HK-2 (cell line): ENCODE data around the gene OR2AT4.
"Not testable (repeated sequence)": the region's sequence is repeated elsewhere in the genome, so short reads cannot be mapped to it uniquely, and the experiment has no call there.

Experiments used
- DNase-seq: peaks from one replicate; pipeline ENCODE4 v3.0.0-alpha.2; 2018; ENCODE audit not compliant: unreplicated experiment

OR2AT4 gene

DNA sequence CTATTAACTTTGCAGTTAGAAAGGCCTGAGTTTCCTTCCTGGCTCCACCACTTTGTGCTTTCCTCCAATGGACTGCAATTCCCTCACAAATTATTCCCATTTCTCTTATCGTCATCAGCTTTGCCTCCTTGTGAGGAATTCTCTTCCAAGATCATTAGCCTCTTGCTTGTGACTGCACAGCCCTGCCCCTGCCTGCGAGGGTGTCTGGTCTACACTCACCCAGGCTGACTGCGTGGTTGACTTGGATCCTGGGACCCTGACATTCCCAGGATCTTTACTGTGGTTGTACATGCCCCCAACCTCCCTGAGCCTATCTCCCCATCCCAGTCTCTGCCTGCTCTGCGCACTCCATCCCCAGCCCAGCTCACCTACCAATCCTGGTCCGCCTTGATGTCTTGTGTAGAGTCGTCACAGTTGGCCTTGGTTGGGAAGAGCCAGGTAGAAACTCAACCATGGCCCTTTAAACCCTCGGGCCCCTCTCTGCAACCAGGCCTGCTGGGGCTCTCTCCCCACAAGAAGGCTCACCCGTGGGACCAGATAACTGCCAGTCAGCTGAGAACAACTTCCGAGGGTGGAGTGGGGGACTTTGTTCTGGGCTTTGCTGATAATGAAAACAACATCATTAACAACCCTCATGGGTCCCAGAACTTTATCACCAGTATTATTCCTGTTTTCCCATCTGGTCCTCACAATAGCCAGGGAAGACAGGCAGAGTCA, at the start of gene OR2AT4:
Gene OR2AT4 (minus strand): TSS at position 421 of the 717 bp plus-strand sequence.
- no peak for DNase-seq

- no peak for DNase-seq
Observed at GRCh38 chr11:75145972-75146519, 49.4 kb upstream of the OR2AT4 start.

DNA sequence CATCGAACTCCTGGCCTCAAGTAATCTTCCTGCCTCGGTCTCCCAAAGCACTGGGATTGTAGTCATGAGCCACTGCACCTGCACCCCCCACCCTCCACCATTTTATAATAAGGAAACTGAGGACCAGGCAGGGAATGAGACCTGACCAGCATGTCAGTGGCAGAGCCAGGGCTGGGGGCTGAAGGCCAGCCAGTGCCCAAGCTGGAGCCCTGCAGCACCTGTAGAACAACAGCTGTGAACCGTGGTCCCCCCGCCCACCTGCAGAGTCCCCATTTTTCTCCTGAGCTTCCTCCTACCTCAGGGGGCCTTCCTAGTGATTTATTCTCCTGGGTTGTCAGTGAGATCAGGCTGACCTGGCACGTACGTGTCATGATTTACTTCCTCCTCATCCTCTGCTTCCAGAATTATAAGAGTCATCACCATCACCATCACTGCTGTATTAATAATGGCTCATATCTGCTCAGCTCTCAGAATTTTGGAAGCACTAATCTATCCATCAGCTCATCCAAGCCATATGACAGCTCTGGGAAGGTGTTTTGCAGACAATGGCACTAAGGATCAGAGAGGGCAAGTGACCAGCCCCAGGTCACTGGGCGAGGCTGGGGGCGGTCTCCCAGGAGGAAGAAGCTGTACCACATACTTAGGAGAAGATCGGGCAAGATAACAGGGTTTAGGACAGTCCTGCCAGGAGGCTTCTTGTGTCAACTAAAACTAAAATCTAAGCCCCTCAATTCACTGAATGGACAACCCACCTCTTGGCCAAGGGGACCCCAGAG, 48.7 kb upstream of the OR2AT4 start:
- no peak for DNase-seq

DNA sequence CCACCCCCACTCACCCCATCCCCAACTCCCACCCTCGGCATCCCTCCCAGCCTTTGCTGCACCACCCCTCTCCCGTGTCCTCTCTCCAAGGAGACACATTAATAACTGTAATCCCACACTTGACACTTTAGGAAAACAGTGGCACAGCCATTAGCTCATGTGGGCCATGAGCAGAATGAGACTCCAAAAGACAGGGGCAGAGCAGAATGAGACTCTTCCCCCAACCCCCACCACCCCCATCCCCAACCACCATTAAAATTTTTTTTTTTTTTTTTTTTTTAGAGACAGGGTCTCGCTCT, 48.0 kb upstream of the OR2AT4 start:
- DNase-seq = no peak

GRCh38 chr11:75143420-75143731, 46.7 kb upstream of the OR2AT4 start:
- no peak for DNase-seq

DNA sequence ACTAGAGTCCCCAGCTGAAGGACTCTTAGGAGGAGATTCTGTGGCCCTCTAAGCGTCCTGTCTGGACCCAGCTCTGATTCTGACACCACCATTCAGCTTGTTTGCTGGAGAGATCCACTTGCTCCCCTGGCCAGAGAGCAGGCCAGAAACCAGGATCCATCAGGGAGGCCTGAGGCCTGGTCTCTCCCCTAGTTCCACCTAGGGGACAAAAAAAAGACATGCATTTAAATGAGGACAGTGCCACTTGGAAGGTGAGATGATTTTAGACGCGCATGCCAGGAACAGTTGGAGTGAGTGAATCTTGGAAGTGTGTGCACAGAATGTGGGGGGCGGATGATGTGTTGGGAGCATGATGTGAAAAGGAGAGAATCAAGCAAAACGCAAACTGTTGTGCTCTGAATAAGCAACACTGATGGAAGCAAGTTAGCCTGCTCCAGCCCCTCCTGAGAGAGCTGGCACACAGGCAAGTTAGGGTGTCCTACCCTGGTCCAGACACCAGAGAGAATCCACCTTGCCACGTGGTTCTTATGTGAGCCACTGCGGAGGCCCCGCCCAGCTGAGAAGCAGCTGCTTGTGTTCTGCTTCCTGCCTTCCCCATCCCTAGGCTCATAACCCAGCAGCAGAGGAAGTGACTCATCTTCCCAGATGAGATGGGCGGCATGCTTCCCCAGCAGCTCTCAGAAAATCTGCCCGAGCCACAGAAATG, 46.2 kb upstream of the OR2AT4 start:
- DNase-seq = peak; percentile 75

- DNase-seq = no peak
Observed at GRCh38 chr11:75141166-75141565, 44.5 kb upstream of the OR2AT4 start.

GRCh38 chr11:75140269-75141138, 43.8 kb upstream of the OR2AT4 start:
- peak; percentile 50 for DNase-seq

- DNase-seq = no peak
Observed at GRCh38 chr11:75135651-75136050, 39.0 kb upstream of the OR2AT4 start.

DNA sequence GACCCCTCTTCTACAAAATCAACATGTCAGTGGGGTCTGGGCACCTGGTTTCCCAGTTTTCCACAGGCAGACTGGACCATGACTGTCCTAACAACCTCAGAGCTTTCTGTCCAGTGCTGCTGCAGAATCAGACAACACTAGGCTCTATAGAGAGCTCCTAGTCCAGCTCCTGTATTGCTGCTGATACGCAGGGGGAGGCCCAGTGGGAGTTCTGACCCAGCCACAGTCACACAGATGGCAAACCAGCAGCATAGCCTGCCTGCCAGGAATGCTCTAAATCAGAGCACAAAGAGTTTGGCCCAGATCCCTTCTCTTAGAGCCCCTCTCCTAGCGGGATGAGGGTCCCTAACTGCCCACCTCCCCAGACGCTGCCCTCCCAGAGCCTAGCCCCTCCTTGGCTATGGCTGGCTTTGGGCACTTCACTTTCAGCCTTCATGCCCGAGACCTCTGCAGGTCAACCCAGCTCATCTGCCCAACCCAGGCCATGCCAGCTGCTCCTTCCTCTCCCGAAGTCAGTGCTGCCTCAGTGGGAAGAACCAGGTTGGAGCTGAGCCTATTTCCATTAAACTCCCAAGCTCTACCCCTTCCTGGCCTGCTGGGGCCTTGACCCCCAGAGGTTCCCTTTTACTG, 38.5 kb upstream of the OR2AT4 start:
- DNase-seq = no peak

- DNase-seq = no peak
Observed at GRCh38 chr11:75133976-75134375, 37.3 kb upstream of the OR2AT4 start.

DNA sequence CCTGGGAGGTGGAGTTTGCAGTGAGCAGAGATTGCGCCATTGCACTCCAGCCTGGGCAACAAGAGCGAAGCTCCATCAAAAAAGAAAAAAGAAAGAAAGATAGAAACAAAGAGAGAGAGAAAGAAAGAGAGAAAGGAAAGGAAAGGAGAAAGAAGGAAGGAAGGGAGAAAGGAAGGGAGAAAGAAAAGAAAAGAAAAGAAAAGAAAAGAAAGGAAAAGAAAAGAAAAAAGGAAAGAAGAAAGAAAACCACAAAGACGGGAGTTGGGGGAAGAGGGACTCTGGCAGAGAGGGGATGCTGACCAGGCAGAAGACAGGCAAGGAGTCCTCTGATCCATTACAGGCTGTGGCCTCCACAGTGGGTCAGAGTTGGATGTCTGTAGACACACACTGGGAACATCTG, 35.4 kb upstream of the OR2AT4 start:
- no peak for DNase-seq

- DNase-seq = no peak
Observed at GRCh38 chr11:75126564-75126963, 29.9 kb upstream of the OR2AT4 start.

DNA sequence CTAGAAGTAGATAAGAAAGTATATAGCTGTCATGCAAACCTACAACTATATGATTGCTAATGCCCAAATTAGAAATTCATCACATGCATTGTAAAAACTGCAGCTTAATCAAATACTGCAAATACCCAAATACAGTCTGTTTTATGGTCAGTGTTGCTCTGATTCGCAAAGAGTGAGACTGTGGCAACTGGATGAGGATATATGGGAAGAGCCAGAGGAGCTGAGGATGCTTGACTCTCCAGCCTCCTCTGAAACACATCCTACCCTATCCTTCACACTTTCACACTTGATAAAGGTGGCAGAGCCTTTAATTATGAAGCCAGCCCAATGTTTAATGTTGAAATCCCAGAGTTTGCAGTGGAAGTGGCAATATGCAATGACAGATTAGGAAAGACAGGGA, 21.9 kb upstream of the OR2AT4 start:
- no peak for DNase-seq

DNA sequence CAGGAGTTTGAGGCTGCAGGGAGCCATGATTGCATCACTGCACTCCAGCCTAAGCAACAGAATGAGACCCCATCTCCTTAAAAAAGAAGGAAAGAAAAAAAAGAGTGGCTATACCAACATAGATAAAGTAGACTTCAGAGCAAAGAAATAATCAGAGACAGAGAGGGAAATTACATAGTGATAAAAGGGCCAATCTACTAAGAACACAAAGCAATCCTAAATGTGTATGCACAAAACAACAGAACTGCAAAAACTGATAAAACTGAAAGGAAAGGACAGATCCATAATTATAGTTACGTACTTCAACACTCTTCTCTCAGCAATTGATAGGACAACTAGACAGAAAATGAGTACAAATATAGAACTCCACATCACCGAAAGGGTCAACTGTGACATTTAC, 17.8 kb upstream of the OR2AT4 start:
- DNase-seq = no peak

DNA sequence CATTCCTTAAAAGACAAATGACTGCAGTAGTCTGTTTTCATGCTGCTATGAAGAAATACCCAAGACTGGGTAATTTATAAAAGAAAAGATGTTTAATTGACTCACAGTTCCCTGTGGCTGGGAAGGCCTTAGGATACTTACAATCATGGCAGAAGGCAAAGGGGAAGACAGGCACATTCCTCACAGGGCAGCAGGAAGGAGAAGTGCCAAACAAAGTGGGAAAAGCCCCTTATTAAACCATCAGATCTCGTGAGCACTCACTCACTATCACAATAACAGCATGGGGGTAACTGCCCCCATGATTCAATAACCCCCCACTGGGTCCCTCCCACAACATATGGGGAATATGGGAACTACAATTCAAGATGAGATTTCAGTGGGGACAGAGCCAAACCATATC, 16.4 kb upstream of the OR2AT4 start:
- no peak for DNase-seq

GRCh38 chr11:75112200-75112599, 15.5 kb upstream of the OR2AT4 start:
- DNase-seq = no peak

DNA sequence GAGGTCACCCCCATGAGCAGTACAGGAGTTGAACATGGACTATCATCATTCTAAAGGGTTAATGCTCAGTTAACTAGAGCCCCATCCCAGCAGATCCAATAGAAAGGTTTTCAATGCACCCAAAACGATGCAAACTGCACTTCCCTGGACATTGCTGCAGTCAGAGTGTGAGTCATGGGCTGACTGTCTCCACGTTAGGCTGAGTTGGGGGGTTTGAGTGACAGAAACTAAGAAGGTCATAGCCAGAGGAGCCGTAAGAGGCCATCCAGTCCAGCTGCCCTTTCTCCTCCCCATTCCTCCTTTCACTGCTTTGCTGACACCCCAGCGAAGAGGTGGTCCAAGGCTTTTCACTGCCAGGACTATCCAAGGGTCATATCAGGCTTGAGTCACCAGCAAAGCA, 10.5 kb upstream of the OR2AT4 start:
- peak; percentile 1 for DNase-seq

GRCh38 chr11:75105967-75106681, 9.4 kb upstream of the OR2AT4 start:
- not testable (repeated sequence) for DNase-seq

GRCh38 chr11:75105462-75105925, 8.8 kb upstream of the OR2AT4 start:
- no peak for DNase-seq
